ENCODE measurements around the gene CDKN2B-AS1.
A peak's percentile ranks its signal among the peaks of the same experiment; 100 is the strongest.

GRCh38 chr9:22009506-22009867, 14.9 kb downstream of the CDKN2B-AS1 start:
- TF ChIP-seq CTCF (IDR thresholded peaks at IDR 0.05) (peak in 3 of 4 experiments; percentile 39 to 44 (median 42)), POLR2AphosphoS5 (IDR thresholded peaks at IDR 0.05) (no peak), EP300 (IDR thresholded peaks at IDR 0.05) (no peak), POLR2A (IDR thresholded peaks at IDR 0.05) (no peak)
